ENCODE data around the gene CYTIP.

DNA sequence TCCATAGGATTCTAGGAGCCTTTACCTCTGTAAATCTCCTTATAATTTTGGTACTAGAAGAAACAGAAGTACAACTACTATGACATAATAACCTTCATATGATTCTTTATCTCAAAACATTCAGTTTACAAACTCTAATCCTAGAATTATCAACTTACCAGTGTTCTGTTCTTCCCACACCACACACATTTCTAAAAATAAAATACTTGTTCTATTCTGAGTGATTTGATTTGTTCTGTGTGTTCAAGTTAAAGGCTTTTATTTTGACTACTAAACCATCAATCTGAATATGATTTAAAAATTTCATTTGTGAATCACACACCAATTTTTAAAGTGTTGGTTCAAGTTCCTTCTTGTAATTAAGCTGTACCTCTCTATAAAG lies 16.0 kb downstream of the CYTIP start:
- no peak for TF ChIP-seq CTCF (IDR thresholded peaks at IDR 0.05; ENCODE audit: poor library complexity, severe bottlenecking)
- TF ChIP-seq EZH2 (IDR thresholded peaks at IDR 0.05; ENCODE audit: borderline replicate concordance, insufficient read depth, low read length, poor library complexity, severe bottlenecking) = no peak
- no peak for TF ChIP-seq RAD21 (conservative IDR thresholded peaks at IDR 0.05)
- no peak for TF ChIP-seq EP300 (conservative IDR thresholded peaks at IDR 0.05; ENCODE audit: poor library complexity, severe bottlenecking)
- TF ChIP-seq POLR2AphosphoS5 (IDR thresholded peaks at IDR 0.05) = no peak
- TF ChIP-seq TAF1 (IDR thresholded peaks at IDR 0.05; ENCODE audit: low read depth) = no peak
- TF ChIP-seq REST (IDR thresholded peaks at IDR 0.05; ENCODE audit: borderline replicate concordance) = no peak
- TF ChIP-seq SMC3 (conservative IDR thresholded peaks at IDR 0.05; ENCODE audit: poor library complexity) = no peak
- no peak for TF ChIP-seq MXI1 (conservative IDR thresholded peaks at IDR 0.05; ENCODE audit: poor library complexity, severe bottlenecking)
